DMS79 (cell line): ENCODE results near the gene DIP2A.
A peak's percentile ranks its signal among the peaks of the same experiment; 100 is the strongest.
"Not testable (repeated sequence)": the region's sequence is repeated elsewhere in the genome, so short reads cannot be mapped to it uniquely, and the experiment has no call there.

Source experiments
- DNase-seq: peaks from one replicate; lab custom pipeline; 2025; lab: John Stamatoyannopoulos, UW

Gene DIP2A

DNA sequence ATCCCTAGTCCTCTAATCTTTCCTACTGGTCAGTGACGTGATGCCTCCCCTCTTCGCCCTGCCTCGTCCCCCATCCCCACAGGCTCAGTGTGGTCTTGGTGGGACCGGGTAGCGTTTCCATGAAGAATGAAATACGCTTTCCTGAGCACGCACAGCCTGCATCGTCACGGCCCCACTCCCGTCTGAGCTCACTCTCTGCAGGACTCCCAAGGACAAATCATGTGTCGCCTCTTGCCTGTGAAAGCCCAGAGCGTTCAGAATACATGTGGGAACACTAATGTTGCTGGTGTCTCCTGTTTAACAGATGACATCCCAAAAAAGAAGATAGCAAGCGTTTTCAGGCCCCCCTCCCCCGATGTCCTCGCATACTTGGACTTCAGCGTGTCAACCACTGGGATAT is 97.0 kb downstream of the DIP2A start:
- no peak for DNase-seq

DNA sequence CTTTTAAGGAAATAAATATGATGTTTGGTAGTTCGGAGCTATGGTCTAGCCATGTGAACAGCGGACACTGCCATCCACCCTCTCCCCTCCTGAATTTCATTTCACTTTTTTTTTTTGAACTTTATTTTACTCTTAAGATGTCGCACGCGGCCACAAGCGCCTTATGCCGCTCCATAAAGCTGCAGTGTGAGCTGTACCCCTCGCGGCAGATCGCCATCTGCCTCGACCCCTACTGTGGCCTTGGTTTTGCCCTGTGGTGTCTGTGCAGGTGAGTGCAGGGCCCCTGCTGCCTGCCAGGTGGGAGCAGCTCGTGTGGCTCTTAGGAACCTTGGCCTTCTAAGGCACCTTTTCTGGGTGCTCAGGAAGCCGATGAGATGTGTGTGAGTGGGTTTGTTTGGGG is 98.1 kb downstream of the DIP2A start:
- DNase-seq = no peak

- DNase-seq = no peak
Measured at GRCh38 chr21:46557469-46557868, 98.8 kb downstream of the DIP2A start.

DNA sequence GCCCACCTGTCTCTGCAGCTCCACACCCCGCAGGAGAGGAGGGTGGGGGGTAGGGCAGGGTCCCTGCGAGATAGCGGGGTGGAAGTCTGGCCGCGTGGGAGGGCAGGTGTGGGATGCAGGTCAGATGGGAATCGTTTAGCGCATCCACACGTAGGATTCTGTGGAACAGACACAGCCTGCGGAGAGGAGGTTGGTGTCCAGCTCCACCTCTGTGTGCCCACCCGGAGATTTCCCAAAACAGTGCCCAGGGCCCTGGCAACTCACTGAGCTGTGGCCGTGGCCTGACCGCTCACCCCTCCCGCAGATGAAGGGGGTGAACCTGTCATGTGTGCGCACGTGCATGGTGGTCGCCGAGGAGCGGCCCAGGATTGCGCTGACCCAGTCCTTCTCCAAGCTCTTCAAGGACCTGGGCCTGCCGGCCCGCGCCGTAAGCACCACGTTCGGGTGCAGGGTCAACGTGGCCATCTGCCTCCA is 99.3 kb downstream of the DIP2A start:
- no peak for DNase-seq

DNA sequence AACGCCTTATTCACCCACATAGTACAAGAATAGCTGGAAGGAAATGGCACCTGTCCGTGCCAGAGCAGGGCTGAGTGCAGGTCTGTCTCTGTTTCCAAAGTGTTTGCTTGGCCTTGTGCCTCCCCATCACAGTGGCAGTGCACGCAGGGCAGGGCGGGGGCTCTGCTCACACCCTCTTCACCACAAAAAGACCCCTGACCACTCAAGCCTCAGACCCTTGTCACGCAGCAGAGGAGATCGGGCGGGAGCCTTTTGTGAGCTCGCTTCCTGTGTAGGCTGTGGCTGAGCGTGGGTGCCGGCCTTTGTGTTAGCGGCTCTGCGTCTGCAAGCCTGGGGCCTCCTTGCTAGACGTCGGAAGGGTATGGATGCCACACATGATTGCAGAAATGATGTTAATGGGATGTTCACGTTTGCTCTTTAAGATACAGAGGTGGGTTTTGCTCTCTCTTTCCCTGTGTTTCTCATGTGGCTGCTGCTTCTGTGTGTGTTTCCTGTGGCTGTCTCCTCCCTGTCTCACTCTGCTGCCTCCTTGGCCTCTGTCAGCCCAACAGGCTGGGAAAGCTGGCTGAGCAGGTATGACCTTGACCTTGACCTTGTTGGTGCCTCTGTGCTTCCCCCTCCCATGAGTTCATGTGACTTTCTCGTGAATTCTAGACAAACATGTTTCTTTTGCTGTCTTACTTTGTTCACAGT is 100.7 kb downstream of the DIP2A start:
- no peak for DNase-seq

GRCh38 chr21:46560568-46561444 is 102.1 kb downstream of the DIP2A start:
- DNase-seq = no peak

GRCh38 chr21:46561445-46562090 is 102.9 kb downstream of the DIP2A start:
- no peak for DNase-seq

DNA sequence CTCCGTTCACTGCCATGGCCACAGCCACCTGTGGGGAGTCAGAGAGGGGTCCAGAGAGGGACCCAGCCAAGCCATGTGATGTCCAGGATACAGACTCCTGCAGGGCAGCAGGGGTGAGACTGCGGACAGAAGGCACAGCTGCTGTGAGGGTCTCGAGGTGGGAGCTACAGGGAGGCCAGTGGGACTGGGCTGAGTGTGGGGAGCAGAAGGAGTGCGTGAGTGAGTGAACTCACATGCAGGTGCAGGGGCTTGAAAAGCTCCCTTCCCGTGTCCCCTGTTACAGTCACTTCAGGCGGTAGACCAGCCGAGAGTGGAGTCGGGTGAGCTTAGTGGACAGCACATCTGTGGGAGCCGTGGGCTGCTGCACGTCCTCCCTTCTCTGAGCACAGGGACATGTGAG is 103.8 kb downstream of the DIP2A start:
- DNase-seq = no peak

- DNase-seq = no peak
Measured at GRCh38 chr21:46562964-46563607, 104.4 kb downstream of the DIP2A start.

- no peak for DNase-seq
Measured at GRCh38 chr21:46564391-46564790, 105.7 kb downstream of the DIP2A start.

DNA sequence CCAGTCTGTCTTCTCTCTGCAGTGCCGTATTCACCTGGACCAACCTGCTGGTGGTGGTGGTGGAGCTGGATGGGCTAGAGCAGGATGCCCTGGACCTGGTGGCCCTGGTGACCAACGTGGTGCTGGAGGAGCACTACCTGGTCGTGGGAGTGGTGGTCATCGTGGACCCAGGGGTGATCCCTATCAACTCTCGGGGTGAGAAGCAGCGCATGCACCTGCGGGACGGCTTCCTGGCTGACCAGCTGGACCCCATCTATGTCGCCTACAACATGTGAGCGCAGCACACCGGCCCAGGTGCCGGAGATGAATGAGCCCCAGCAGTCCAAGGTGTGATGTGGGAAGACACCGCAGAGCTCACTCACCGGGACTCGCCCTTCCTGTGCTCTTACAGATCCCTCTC is 108.7 kb downstream of the DIP2A start:
- DNase-seq = no peak

DNA sequence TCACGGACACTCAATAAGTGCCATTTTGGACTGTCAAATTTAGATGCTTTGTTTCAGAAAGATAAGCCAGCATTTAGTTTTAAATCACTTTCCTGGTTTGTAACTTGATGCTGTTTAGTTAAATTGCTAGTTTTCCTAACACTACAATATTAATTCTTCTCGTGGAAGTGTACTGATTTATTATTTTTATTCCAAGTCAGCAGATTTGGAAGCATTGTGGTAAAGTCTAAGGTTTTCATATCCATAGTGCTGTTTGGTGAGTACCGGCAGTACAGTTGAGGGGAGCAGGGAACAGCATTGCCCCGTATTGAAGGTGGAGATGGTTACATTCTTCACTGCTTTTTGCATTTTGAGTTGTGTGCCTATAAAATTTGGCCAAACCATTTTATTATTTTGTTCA is 109.9 kb downstream of the DIP2A start:
- DNase-seq = no peak

GRCh38 chr21:46569081-46569480 is 110.4 kb downstream of the DIP2A start:
- no peak for DNase-seq

DNA sequence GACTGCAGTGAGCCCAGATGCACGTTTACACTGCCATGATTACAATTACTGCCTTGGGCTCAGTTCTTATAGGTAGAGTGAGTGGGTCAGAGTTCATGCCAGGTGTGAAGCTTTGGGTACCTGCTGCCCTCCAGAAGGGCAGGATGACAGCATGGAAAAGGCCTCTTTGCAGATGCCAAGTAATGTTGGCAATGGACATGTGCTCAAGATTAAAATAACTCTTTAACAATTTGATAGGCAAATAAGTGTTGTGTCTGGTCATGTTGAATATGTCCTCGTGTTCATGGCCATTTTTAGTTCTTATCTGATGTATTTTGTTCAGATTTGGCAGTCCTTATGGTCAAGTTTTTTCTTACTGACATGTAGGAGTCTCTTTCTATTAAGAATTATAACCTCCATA is 111.4 kb downstream of the DIP2A start:
- DNase-seq = no peak

DNA sequence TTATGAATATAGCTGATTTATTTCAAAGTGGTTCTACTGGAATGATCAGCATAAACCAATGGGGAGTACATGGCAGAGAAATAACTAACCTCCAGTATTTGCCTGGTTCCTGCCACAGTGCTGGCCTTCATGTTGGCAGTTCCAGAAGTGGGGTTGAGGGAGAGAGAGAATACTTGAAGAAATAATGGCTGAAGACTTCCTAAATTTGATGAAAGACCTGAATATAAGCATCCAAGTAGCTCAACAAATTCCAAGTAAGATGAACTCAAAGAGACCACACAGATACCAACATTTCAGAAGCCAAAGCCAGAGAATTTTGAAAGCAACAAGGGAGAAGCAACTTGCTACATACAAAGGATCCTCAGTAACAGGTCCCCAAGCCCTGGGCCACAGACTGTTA is 111.9 kb downstream of the DIP2A start:
- DNase-seq = no peak

GRCh38 chr21:46572850-46573249 is 114.2 kb downstream of the DIP2A start:
- DNase-seq = no peak

- DNase-seq = not testable (repeated sequence)
Measured at GRCh38 chr21:46577786-46578185, 119.1 kb downstream of the DIP2A start.

GRCh38 chr21:46579394-46579793 is 120.7 kb downstream of the DIP2A start:
- not testable (repeated sequence) for DNase-seq

- no peak for DNase-seq
Measured at GRCh38 chr21:46581780-46582307, 123.2 kb downstream of the DIP2A start.

GRCh38 chr21:46585191-46585953 is 126.7 kb downstream of the DIP2A start:
- peak; percentile 51 for DNase-seq

DNA sequence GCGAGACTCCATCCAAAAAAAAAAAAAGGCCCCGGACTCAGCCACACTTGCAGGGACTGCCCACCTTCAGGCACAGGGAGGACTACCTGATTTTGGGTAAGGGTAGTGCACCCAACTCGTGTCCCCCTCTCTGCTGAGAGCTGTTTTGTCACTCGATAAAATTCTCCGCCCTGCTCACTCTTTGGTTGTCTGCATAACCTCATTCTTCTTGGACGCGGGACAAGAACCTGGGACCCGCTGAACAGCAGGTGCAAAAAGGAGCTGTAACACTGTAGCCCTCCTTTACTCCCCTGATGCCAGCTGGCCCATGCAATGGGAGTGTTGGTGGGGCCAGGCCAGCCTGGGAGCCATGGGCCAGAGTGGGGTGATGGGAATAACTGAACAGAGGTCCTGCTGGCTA is 135.6 kb downstream of the DIP2A start:
- DNase-seq = no peak
